Left colon (tissue), 2 donors: ENCODE measurements around the gene PLEKHA7. TPM values are rescaled to one million over a fixed set of nuclear protein-coding genes. Genes with fewer than 3 reads are reported as not detected.

Experiments
- ATAC-seq: fragments of 200-7000 bp; cut with Tn5 transposase; one replicate; pipeline ENCODE4 v1.9.1; 2020; ENCODE audit warnings: mild to moderate bottlenecking, moderate library complexity
- DNase-seq, 2 donors: peaks; one replicate each; pipeline ENCODE4 v3.0.0-alpha.2; 2020
- intact Hi-C, 2 donors: fragments of 100-400 bp; cut with DNase I in 1 of 2; cut with micrococcal nuclease in 1 of 2; formaldehyde crosslinking; loops; one replicate each; pipeline versions ENCODE4 v1.11.2 to v1.14.0; 2022; cut with DNase I, micrococcal nuclease
- total RNA-seq, 2 donors: library from RNA; stranded (reverse); fragmentation: NEBNext Ultra II Directional; extraction: Animal tissue kit (Norgen Biotek cat#: 25700); gene quantifications; one replicate each; pipeline ENCODE4 v1.2.1, GENCODE V29; 2021
- donor health status: DM: no; HTN: no; CAD: no.
- donor health status: DM: yes; HTN: yes; CAD: no.

PLEKHA7 gene
- total RNA-seq, 2 donors from 2014 or later = 81.3 to 110 TPM

DNA sequence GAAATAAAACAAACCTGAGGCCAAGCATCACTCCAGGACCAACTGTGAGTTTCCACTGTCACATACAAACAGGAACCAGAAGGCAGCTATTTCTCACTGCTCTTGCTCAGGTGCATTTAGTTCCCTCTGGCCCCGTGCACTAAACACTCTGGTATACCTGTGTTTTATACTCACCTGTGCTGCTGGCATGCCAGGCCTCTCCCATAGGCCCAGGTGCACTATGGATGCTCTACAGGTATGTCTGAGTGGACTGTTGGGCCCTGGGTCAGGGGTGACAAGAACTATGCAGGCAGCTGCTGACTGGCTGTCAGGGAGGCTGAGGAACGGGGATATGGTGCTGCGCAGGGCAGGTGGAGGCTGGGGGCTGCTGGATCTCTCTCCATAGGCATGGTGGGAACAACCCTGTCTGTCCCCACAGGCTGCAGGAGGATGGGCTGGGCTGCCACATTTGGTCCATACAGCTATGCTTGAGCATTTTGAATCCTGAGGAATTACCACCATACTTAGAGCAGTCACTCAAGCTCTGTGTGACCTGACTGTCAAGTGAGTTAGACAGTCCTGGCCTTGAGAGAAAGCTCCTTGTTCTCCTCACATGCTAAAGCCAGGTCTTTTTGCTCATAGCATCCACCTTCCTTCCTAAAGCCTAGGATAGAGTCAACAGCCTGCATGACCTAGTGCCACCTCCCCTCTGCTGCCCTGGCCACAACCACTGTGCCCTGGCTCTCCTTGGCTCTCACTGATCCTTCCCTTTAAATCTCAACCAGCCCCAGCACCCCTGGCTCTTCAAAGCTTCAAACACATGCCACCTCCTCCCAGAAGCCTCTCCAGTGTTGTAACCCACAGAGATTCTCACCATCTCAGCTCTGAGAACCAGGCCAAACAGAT is 202.8 kb downstream of the PLEKHA7 start:
- intact Hi-C loops = no loop called here
- ATAC-seq (no peak), DNase-seq (no peak)

DNA sequence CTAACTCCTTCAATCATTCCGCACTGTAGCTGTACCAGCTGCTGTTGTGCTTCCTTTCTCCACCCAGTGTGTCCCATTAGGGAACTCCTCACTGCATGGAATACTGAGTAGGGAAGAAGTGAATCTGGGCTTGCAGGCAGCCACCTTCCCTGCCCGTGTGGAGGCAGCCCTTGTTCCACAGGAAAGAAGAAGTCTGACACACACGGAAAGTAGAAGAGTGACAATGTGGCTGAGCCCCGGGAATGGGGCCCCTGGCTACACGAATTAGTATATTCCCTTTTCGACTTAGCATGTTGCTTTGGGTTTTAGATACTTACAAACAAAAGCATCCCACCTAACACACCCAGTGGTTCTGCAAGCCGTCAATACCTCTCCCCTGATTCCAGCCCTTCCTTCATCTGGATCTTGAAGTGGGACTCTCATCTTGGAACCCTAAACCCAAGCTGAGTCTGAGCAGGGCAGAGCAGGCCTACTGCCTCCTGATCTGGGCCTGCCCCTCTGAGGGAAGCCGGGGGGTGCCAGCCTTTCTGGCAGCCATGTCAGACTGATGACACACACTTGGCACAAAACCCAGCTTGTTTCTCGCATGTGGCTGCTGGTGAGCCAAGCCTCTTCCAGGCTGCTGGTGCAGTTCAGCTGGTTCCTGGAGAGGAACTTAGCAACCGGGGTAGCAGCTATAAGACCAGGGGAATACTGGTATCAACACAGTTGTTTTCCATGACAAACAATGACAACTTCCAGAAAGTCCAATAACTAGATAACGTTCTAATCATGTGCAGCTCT is 204.1 kb downstream of the PLEKHA7 start:
- no peak for DNase-seq
- ATAC-seq = no peak
- intact Hi-C loops = no loop called here

DNA sequence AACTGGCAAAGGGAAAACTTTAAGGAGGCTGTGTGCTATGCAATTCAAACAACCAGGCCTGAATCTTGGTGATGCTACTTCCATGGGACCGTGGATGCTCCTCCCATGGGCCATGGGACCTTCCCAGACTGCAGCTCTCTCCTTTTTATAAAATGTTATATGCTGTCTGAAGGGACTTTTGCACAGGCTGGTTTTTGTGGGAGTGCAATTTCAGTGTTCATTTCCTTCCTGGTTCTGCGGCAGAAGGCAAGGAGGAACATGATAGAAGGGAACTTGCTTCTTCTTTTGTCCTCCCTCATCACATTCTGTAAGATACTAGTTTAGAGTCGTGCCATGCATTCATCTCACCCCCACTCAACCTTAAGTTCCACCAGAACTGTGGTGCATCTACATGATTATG is 206.9 kb downstream of the PLEKHA7 start:
- intact Hi-C loops = no loop called here
- ATAC-seq (no peak), DNase-seq (no peak)

DNA sequence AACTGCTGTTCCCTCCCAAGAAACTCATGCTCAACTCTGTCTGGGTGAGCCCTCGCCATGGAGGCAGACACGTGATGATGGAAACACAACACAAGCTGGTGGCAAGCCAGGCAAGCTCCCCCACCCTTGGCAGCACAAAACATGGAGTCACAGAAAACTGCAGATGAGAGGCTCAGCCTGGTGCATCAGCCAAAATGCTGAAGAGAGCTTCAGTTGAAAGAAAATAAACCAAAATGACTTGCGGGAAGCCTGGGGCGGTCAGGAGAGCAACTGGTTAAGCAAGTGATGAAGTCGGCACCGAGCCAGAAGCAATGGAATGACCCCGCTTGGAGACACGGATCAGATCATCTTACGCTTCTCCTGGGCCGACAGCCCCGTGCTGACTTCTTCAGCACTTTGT is 207.4 kb downstream of the PLEKHA7 start:
- ATAC-seq (no peak), DNase-seq (no peak)
- intact Hi-C loops = no loop called here

DNA sequence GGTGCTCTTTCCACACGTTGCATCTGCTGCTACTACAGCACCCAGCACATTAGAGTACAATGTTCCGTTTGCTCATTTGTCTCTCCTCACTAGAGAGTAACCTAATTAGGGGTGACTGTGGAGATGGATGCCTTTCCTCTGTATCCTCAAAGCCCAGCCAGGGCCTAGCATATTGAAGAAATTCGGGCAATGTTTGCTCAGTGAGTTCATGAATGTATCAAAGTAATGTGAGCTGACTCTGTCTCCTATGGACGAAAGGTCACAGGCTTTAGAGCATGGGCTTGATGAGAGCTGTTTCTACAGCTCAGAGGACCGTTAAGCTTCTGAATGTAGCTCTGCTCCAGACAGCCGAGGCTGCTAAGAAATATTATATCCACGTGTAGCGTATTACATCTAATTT is 208.3 kb downstream of the PLEKHA7 start:
- ATAC-seq (no peak), DNase-seq (no peak)
- intact Hi-C loops = no loop called here

DNA sequence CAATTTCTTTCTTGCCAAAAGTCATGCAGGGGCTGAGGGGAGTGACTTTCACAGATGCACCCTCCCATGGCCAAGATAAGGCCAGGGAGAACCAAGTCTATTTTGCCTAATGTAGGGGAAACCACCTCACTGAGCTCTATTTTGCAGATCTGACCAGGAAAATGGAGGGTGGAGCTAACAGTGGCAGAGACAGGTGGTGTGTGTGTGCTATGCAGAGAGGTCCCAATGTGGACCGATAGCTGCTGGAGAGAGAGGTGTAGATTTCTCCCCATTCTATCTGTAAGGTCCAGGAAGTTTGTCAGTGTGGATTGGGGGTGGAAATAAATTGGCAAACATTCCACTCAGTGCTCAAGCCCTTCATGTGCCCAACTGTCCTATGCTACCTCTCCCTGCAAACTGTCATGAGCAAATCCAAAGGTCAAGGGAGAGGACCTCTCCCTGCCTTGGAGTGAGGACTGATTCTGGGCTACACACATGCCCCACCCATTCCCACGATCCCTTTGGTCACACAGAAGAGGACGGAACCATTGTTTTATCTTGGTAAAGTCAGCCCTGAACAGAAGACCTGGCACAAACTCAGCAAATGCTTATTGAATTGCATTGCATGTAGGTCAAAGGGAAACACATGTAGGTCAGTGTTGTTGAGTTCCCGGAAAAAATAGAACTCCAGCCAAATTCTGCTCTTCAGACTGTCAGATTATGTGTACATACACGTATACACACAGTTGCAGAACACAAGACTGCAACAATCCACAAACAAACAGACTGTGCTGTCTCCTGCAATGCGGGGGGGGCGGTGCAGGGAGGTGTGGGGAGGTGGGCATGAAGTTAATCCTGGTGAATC is 209.9 kb downstream of the PLEKHA7 start:
- peak; percentile 93 for ATAC-seq
- intact Hi-C loops = no loop called here

DNA sequence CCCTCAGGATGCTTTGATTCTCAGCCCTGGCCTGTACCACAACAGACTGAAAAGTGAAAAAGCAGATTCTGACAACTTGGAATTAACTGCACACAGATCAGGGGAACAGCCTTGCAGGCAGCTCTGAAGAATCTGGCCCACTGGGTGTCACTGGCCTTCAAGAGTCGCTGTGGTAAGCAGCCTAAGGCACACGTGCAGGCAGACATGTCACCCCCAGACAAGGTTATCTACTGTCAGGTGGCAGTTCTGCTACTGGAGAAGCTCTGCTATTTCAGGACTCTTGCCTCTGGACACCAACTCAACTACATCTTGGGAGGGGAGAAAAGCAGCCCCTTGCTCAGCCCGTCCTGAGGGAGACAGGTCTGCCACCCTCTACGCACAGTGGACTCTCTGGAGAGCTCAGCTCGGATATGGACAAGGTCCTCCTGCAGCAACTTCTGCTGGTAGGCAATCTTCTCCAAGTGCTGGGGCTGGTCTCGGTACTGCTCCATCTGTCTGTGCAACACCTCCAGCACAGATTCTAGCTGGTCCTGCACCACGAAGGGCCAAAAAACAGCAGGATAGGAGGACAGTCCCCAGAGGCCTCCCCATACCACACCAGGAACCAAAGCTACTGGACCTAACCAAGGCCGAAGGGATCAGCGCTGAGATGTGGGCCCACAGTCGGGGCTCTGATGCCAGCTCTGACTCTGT is 212.8 kb downstream of the PLEKHA7 start:
- no peak for ATAC-seq
- no peak for DNase-seq
- intact Hi-C loops = no loop called here

More for the DNA sequence above, 209.9 kb downstream of the PLEKHA7 start:
- DNase-seq = peak; percentile 44 to 68

DNA sequence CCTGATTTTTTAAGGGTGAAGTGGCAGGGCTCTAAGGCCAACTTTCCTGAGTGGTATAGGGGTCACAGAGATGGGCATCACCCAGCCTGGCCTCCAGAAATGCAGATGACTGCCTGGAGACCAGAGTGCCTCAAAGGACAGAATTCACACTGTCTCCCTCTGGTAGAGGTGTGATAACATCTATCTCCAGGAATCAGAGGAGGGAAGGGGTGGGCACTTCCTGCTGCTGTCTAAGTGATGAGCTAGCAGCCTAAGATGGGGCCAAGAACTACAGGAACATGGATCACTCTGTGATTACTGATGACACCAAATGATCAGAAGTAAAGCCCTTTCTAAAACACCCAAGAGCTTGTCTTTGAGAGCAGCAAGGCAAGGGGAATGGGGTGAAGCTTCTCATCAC is 213.8 kb downstream of the PLEKHA7 start:
- DNase-seq (no peak), ATAC-seq (no peak)
- intact Hi-C loops = no loop called here

DNA sequence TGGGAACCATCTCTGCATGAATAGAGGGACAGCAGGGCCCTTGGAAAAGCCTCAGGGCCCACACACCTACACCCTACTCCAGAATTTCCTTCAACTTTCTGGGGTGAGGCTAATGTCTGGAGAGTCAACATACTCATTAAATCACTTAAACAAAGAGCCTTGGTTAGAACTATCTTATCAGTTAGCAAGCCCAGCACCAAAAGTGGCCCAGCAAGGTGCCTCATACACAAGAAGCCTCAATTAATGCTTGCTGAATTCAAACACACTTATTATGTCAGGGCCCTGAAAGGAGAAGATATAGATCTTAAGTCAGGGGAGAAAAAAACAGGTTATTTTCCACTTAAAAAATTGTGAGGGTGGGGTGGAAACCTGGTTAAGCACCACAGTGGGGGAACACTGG is 214.3 kb downstream of the PLEKHA7 start:
- DNase-seq (no peak), ATAC-seq (no peak)
- intact Hi-C loops = no loop called here

DNA sequence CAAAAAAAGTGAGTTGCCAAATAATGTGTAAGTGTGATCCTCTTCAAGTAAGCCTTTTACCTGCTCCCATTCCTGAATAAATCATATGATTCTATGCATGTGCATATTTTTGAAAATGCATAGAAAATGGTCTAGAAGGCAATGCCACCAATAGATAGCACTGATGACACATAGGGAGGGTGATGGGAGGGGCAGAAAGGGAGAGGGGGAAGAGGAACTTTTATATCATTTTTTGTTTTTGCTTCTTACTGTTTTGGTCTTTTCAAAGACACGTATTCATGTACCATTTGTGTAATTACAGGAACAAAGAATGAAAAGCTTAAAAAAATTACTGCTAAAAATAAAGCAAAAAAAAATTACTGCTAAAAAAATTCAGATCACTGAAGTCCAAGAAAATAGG is 215.0 kb downstream of the PLEKHA7 start:
- ATAC-seq (no peak), DNase-seq (no peak)
- intact Hi-C loops = no loop called here

DNA sequence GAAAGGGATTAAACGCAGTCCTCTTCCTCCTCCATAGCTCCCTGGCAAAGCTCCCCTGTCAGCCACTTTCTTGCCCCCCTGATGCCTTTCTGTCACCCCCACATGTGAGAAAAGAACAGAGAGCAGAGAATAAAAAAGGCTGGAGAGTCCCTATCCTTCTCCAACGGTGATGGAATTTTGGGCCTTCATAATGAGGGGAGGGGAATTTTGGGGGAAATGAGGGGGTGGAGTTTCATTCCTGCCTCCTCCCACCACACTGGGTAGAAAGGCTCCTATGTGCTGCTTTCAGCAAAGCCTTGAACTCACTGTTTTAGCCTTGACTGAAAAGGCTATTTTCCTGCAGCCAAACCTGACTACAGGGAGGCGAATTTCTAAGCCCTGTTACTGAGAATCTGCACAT is 216.4 kb downstream of the PLEKHA7 start:
- DNase-seq = no peak
- no peak for ATAC-seq
- intact Hi-C loops = no loop called here

DNA sequence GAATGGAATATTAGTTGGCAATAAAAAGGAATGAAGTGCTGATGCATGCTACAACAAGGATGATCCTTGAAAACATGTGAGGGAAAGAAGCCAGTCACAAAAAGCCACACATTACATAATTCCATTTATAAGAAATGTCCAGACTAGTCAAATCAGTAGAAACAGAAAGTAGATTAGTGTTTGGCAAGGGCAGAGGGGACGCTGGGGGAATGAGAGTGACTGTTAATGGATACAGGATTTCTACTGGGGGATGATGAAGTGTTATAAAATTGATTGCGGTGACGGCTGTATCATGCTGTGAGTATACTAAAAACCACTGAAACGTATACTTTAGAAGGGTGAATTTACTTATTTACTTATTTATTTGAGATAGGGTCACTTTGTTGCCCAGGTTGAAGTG is 217.9 kb downstream of the PLEKHA7 start:
- intact Hi-C loops = no loop called here
- DNase-seq (no peak), ATAC-seq (no peak)

DNA sequence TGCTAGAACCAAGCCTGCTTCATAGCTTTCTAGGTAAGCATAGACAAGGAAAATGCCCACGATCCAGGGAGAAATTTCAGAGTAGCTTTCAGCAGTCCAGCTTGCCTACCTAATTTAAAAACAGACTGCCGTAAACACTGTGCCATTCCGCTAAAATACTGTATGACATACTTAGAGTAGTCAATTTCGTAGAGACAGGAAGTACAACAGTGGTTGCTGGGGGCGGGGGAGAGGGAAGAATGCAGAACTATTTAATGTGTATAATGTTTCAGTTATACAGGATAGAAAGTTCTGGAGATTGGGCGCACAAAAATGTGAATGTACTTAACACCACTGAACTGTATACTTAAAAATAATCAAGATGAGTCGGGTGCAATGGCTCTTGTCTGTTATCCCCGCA is 219.1 kb downstream of the PLEKHA7 start:
- ATAC-seq (no peak), DNase-seq (no peak)
- intact Hi-C loops = no loop called here

DNA sequence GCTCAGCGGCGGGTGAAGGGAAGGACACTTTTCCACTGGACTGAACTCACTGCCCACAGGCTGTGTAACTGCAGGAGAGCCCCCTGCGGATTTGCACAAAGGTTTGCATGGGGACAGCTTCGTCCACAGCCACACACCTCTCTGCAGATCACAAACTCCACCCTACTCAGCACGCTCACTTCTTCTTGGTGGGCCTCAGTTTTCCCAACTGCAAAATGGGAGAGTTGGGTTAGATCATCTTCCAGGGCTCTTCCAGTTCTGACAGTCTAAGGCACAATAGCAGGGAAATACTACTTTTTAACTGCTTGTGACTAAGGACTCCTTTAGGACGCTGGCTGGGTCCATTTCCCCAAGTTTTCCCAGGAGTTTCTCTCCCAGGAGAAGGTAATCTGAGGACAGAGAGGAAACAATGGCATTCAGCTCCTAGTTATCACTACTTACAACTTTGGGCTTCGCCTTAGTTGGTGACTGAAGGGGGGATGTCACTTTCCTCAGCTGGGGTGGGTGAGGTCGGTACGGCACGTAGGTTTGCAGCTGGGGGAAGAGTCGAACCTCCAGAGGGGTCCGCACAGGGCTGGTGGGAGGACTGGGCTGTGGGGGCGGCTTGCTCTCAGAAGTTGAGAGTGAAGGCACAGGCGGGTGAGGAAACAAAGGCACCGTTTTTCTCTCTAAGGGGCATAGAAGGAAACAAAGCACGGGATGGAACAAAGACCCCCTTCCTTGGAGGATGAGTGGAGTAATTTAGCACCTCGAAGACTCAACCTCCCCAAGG is 220.0 kb downstream of the PLEKHA7 start:
- DNase-seq = no peak
- no peak for ATAC-seq
- intact Hi-C loops = no loop called here

DNA sequence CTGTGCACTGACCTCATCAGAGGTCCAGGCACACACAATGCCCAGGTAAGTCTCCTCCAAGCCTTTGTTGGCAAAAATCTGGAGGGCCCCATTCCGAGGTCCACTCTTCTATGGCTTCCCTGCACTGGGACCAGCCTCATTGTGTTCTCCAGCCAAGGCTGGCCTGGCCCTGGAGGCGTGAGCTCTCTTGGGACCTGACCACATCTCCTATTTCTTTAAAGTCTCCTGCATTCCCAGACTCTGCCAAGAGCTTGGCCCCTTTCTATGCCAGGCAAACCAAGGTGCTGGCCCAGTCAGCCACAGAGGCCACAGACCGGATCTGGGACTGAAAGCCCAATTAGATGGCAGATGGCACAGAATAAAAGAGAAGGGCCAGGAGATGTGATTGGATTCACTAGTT is 220.7 kb downstream of the PLEKHA7 start:
- DNase-seq (no peak), ATAC-seq (no peak)
- intact Hi-C loops = no loop called here

DNA sequence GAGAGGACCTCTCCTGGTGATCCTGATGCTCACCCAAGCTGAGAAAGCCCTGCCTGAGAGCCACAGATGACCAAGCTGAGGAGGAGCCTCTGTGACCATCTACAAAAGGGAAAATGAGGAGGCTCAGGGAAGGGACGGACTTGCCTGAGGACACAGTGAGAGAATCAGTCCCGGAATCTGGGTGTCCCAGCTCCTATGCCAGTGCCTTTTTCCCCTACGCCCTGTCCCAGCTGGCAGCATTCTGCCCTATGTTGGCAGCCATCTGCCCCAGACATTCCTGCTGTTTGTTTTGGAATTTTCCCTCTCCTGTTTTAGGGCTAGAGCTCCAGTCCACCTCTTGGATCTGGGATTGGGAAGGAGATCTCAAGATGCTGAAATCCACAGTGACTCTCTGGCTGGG is 221.2 kb downstream of the PLEKHA7 start:
- ATAC-seq (no peak), DNase-seq (no peak)
- intact Hi-C loops = no loop called here

DNA sequence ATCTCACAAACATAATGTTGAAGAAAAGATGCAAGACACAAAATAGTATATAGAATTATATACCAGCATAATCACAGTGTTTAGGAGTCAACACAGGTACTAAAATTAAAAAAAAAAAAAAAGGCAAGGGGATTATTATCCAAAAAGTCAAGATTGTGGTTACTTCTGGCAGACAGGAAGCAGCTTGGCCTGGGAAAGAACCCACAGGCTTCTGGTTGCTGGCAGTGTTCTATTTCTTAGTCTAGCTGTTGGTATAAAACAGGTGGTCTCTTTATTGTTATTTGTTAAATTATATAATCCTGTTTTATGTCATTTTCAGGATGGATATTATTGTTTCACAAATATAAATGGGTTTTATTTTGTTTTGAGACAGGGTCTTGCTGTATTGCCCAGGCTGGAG is 221.8 kb downstream of the PLEKHA7 start:
- ATAC-seq = no peak
- intact Hi-C loops = no loop called here
- no peak for DNase-seq
